ENCODE results near the gene P2RX6. TPM values are rescaled to one million over a fixed set of nuclear protein-coding genes. Genes with fewer than 3 reads are reported as not detected.

Gene P2RX6
- total RNA-seq, 4 donors from 2014 or later: 0.35 to 0.47 (median 0.40) TPM; not detected in 1

GRCh38 chr22:20992056-20992442, 22.9 kb upstream of the P2RX6 start:
- no peak for TF ChIP-seq POLR2A (IDR thresholded peaks at IDR 0.05)
- TF ChIP-seq POLR2AphosphoS5 (IDR thresholded peaks at IDR 0.05): no peak
- no peak for TF ChIP-seq EP300 (IDR thresholded peaks at IDR 0.05)
- TF ChIP-seq, protein P1, sequence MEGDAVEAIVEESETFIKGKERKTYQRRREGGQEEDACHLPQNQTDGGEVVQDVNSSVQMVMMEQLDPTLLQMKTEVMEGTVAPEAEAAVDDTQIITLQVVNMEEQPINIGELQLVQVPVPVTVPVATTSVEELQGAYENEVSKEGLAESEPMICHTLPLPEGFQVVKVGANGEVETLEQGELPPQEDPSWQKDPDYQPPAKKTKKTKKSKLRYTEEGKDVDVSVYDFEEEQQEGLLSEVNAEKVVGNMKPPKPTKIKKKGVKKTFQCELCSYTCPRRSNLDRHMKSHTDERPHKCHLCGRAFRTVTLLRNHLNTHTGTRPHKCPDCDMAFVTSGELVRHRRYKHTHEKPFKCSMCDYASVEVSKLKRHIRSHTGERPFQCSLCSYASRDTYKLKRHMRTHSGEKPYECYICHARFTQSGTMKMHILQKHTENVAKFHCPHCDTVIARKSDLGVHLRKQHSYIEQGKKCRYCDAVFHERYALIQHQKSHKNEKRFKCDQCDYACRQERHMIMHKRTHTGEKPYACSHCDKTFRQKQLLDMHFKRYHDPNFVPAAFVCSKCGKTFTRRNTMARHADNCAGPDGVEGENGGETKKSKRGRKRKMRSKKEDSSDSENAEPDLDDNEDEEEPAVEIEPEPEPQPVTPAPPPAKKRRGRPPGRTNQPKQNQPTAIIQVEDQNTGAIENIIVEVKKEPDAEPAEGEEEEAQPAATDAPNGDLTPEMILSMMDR (IDR thresholded peaks at IDR 0.05): no peak
- Histone ChIP-seq H3K4me1 (no peaks in the 10 kb centered on the region), H3K9me3 (no peaks in the 10 kb centered on the region), H3K4me3 (no peak overlapping the region), H3K36me3 (peaks cover 0 to 99% of the 10 kb centered on the region in 2 donors), H3K27ac (no peak overlapping the region), H3K27me3 (no peaks in the 10 kb centered on the region)
- ATAC-seq: no peak
- 72% methylated on average over 3 of the region's 7 CpGs; no CpG with 5 or more reads in 1 of the 2 donors for WGBS, 2 donors (ENCODE audit: low coverage in 1 of 2)

DNA sequence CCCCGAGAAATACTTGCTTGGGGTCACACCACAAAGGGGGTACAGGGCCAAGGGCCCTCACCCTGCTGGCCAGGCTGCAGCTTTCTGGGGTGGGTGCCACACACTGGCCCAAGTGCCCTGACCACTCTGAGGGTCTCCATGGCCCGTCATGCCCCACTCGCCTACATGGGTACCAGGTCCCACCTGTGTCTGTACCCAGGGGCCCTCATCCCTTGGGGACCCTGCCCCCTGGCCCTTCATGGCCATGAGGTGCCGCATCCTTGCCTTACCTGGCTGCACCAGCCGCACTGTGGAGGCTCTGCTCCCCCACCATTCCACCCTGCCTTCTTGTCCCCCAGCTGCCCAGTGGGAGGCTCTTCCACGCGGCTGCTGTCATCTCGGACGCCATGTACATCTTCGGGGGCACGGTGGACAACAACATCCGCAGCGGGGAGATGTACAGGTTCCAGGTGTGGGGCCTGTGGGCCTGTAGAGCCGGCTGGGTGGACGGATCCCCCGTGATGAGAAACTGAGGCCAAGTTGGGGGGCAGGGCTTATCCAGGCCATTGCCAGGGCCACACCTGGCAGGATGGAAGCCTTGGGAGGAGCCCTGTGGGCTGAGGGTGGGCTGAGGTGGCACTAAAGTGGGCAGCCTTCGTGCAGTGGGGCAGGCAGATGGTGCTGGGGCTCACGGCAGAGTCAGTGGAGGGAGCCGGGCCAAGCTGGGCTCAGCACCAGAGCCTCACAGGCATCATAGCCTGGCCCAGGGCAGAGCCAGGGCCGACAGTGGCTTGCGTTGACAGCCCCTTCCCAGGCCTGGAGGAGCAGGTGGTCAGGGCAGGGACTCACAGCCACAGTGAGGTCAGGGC, 22.3 kb upstream of the P2RX6 start:
- TF ChIP-seq POLR2AphosphoS5 (IDR thresholded peaks at IDR 0.05) (no peak), POLR2A (IDR thresholded peaks at IDR 0.05) (no peak), EP300 (IDR thresholded peaks at IDR 0.05) (no peak)
- TF ChIP-seq, protein P1 (IDR thresholded peaks at IDR 0.05): no peak
- no peak for ATAC-seq
- Histone ChIP-seq H3K27me3 (no peaks in the 10 kb centered on the region), H3K36me3 (peaks cover 0 to 99% of the 10 kb centered on the region in 2 donors), H3K27ac (no peak overlapping the region), H3K9me3 (no peaks in the 10 kb centered on the region), H3K4me1 (no peaks in the 10 kb centered on the region), H3K4me3 (no peak overlapping the region)
- 86 to 100% methylated on average over 1 to 5 of the region's 21 CpGs for WGBS, 2 donors (ENCODE audit: low coverage in 1 of 2)

- H3K9me3 ChIP-seq: no peaks in the 10 kb centered on the region
- H3K36me3 ChIP-seq: peaks cover 0 to 99% of the 10 kb centered on the region in 2 donors
- H3K4me1 ChIP-seq: peaks cover 0 to 5% (median 0%) of the 10 kb centered on the region in 3 donors
- no peak overlapping the region for H3K4me3 ChIP-seq
- TF ChIP-seq EP300 (IDR thresholded peaks at IDR 0.05) (no peak), POLR2A (IDR thresholded peaks at IDR 0.05) (no peak), POLR2AphosphoS5 (IDR thresholded peaks at IDR 0.05) (no peak)
- TF ChIP-seq, protein P1 (IDR thresholded peaks at IDR 0.05): no peak
- 80% methylated on average over 1 of the region's 29 CpGs; no CpG with 5 or more reads in 1 of the 2 donors for WGBS, 2 donors (ENCODE audit: low coverage in 1 of 2)
- no peak overlapping the region for H3K27ac ChIP-seq
- ATAC-seq: no peak
- H3K27me3 ChIP-seq: no peaks in the 10 kb centered on the region
Measured at GRCh38 chr22:20993304-20994127, 21.4 kb upstream of the P2RX6 start.

- Histone ChIP-seq H3K27ac (no peak overlapping the region), H3K9me3 (no peaks in the 10 kb centered on the region), H3K4me3 (no peak overlapping the region), H3K36me3 (peaks cover 0 to 99% of the 10 kb centered on the region in 2 donors), H3K27me3 (no peaks in the 10 kb centered on the region), H3K4me1 (peaks cover 0 to 13% (median 0%) of the 10 kb centered on the region in 3 donors)
- ATAC-seq: no peak
- WGBS, 2 donors (ENCODE audit: low coverage in 1 of 2): no CpG with 5 or more reads among the region's 30 CpGs
- no peak for TF ChIP-seq POLR2A (IDR thresholded peaks at IDR 0.05)
- TF ChIP-seq, protein P1 (IDR thresholded peaks at IDR 0.05): no peak
- TF ChIP-seq EP300 (IDR thresholded peaks at IDR 0.05): no peak
- no peak for TF ChIP-seq POLR2AphosphoS5 (IDR thresholded peaks at IDR 0.05)
Measured at GRCh38 chr22:20994128-20994901, 20.6 kb upstream of the P2RX6 start.
